Neural progenitor cell (in vitro differentiated cells): ENCODE data around the gene AFG1L. TPM values are rescaled to one million over a fixed set of nuclear protein-coding genes. Genes with fewer than 3 reads are reported as not detected.
"Not testable (repeated sequence)": the region's sequence is repeated elsewhere in the genome, so short reads cannot be mapped to it uniquely, and the experiment has no call there.

ENCODE experiments used
- DNase-seq: peaks from one replicate; pipeline ENCODE4 v3.0.0-alpha.2; 2016; ENCODE audit warnings: low spot score
- H2AFZ ChIP-seq: fragments of 200-600 bp; sonication (generic); replicated peaks from 2 replicates; pipeline ENCODE4 v1.6.1; 2016; ENCODE audit warnings: antibody characterized with exemption
- H3F3A ChIP-seq: fragments of 200-600 bp; sonication (generic); 2 replicates; pipeline ENCODE4 v1.6.1; 2016; ENCODE audit warnings: antibody characterized with exemption, low read depth
- H3K27ac ChIP-seq: fragments of 200-600 bp; sonication (generic); 2 replicates; pipeline ENCODE4 v1.5.1; 2016; ENCODE audit warnings: mild to moderate bottlenecking
- H3K27me3 ChIP-seq: fragments of 200-600 bp; sonication (generic); 2 replicates; pipeline ENCODE4 v1.6.1; 2016; ENCODE audit warnings: mild to moderate bottlenecking, moderate library complexity
- H3K36me3 ChIP-seq: fragments of 200-600 bp; sonication (generic); 2 replicates; pipeline ENCODE4 v1.5.1; 2016
- H3K4me1 ChIP-seq: fragments of 200-600 bp; sonication (generic); 2 replicates; pipeline ENCODE4 v1.6.1; 2016; ENCODE audit warnings: mixed run types
- H3K4me2 ChIP-seq: fragments of 200-600 bp; sonication (generic); 2 replicates; pipeline ENCODE4 v1.6.1; 2016
- H3K4me3 ChIP-seq: fragments of 200-600 bp; sonication (generic); 2 replicates; pipeline ENCODE4 v1.5.1; 2016
- H3K79me2 ChIP-seq: fragments of 200-600 bp; sonication (generic); 2 replicates; pipeline ENCODE4 v1.6.1; 2016; ENCODE audit warnings: low read depth
- H3K9ac ChIP-seq: fragments of 200-600 bp; sonication (generic); 2 replicates; pipeline ENCODE4 v1.6.1; 2016
- H3K9me3 ChIP-seq: fragments of 200-600 bp; sonication (generic); 2 replicates; pipeline ENCODE4 v1.5.1; 2016; ENCODE audit warnings: low read depth
- H4K20me1 ChIP-seq: fragments of 200-600 bp; sonication (generic); 2 replicates; pipeline ENCODE4 v1.6.1; 2016; ENCODE audit warnings: low read depth
- H3K27ac Mint-ChIP-seq: 3 replicates; pipeline ENCODE4 v1.8.0; 2021; ENCODE audit warnings: mixed read lengths
- H3K27me3 Mint-ChIP-seq: 2 replicates; pipeline ENCODE4 v1.8.0; 2022; ENCODE audit warnings: low read depth, mild to moderate bottlenecking, inconsistent platforms, moderate library complexity, mixed read lengths; ENCODE audit not compliant: insufficient read depth
- H3K36me3 Mint-ChIP-seq: 3 replicates; pipeline ENCODE4 v1.8.0; 2021; ENCODE audit warnings: mixed read lengths
- H3K4me1 Mint-ChIP-seq: 3 replicates; pipeline ENCODE4 v1.8.0; 2021; ENCODE audit warnings: mixed read lengths
- H3K4me3 Mint-ChIP-seq: 3 replicates; pipeline ENCODE4 v1.8.0; 2021; ENCODE audit warnings: mild to moderate bottlenecking, moderate library complexity, mixed read lengths
- H3K9me3 Mint-ChIP-seq: 3 replicates; pipeline ENCODE4 v1.8.0; 2020; ENCODE audit warnings: mixed read lengths
- CTCF ChIP-seq: fragments of 200-600 bp; sonication (generic); IDR thresholded peaks from 2 replicates; pipeline ENCODE4 v1.5.1; 2017; ENCODE audit warnings: antibody characterized with exemption, mild to moderate bottlenecking
- EZH2 ChIP-seq: fragments of 200-600 bp; sonication (generic); IDR thresholded peaks from 2 replicates; pipeline ENCODE4 v1.6.1; 2017; ENCODE audit warnings: antibody characterized with exemption, mild to moderate bottlenecking, moderate library complexity
- EZH2phosphoT487 ChIP-seq: fragments of 200-600 bp; sonication (generic); IDR thresholded peaks from 2 replicates; pipeline ENCODE4 v1.6.1; 2017; ENCODE audit warnings: antibody characterized with exemption
- total RNA-seq: library from RNA; depleted of rRNA; stranded (reverse); fragments of >200 nt; gene quantifications from 2 replicates; pipeline ENCODE4 v1.2.3, GENCODE V29; 2015; ENCODE audit warnings: low replicate concordance

The AFG1L gene
- total RNA-seq, 1 donor from 2014 or later: 8.3 TPM

GRCh38 chr6:108406943-108407342, 112.1 kb downstream of the AFG1L start:
- H3K27ac ChIP-seq: no peak overlapping the region
- no peaks in the 10 kb centered on the region for H3K36me3 ChIP-seq
- H3K4me2 ChIP-seq: no peak overlapping the region
- no peak overlapping the region for H2AFZ ChIP-seq
- H3K9me3 Mint-ChIP-seq: peaks cover 12% of the 10 kb centered on the region
- no peaks in the 10 kb centered on the region for H3K79me2 ChIP-seq
- no peaks in the 10 kb centered on the region for H3K27me3 ChIP-seq
- H4K20me1 ChIP-seq: no peaks in the 10 kb centered on the region
- H3K27ac Mint-ChIP-seq: no peak overlapping the region
- H3K4me1 ChIP-seq: no peaks in the 10 kb centered on the region
- TF ChIP-seq CTCF (no peak), EZH2phosphoT487 (no peak), EZH2 (no peak)
- H3F3A ChIP-seq: no peaks in the 10 kb centered on the region
- H3K36me3 Mint-ChIP-seq: peaks cover 4% of the 10 kb centered on the region
- no peaks in the 10 kb centered on the region for H3K9me3 ChIP-seq
- H3K9ac ChIP-seq: no peak overlapping the region
- no peak overlapping the region for H3K4me3 Mint-ChIP-seq
- no peak for DNase-seq
- H3K4me1 Mint-ChIP-seq: no peaks in the 10 kb centered on the region
- H3K27me3 Mint-ChIP-seq: no peaks in the 10 kb centered on the region
- H3K4me3 ChIP-seq: no peak overlapping the region

DNA sequence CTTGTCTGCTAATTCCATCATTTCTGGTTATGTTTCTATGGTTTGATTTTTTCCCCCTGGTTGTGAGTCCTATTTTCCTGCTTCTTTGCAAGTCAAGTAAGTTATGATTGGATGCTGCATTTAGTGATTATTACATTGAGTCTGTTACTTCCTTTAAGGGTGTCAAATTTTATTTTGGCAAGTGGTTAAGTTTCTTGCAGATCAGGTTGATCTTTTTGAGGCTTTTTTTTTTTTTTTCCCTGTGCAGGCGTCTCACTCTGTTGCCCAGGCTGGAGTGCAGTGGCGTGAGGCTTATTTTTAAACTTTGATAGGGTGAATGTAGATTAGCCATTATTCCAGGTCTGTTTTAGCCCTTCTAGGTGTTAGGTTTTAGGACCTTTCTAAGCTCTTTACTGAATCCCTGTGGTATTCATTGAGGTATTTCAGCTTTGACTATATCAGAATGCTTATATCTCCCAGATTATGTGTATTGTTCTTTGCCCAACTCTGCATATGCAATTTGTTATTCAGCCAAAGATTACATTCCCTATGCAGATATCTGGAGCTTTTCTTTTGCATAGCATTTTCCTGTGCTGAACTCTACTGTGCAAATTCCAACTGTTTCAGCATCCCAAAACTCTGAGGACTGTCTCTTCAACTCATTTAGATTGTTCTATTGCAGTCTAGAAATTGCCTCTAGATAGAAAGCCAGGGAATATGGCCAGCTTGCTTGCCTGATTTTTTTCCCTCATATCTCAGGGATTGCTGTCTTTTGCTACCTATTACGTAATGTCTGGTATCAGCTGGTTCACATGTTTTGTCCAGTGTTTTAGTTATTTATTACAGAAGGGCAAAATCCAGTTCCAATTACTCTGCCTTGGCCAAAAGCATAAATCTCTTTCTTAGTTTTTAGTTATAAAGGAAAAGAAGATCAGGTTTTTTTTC, 113.3 kb downstream of the AFG1L start:
- Mint-ChIP-seq H3K4me3 (no peak overlapping the region), H3K36me3 (peaks cover 6% of the 10 kb centered on the region), H3K27me3 (no peaks in the 10 kb centered on the region), H3K9me3 (peaks cover 19% of the 10 kb centered on the region), H3K4me1 (no peaks in the 10 kb centered on the region), H3K27ac (no peak overlapping the region)
- Histone ChIP-seq H3K4me1 (no peaks in the 10 kb centered on the region), H3K27me3 (no peaks in the 10 kb centered on the region), H3K4me3 (no peak overlapping the region), H2AFZ (no peak overlapping the region), H4K20me1 (no peaks in the 10 kb centered on the region), H3K27ac (no peak overlapping the region), H3K36me3 (no peaks in the 10 kb centered on the region), H3K4me2 (no peak overlapping the region), H3K79me2 (no peaks in the 10 kb centered on the region), H3K9me3 (no peaks in the 10 kb centered on the region), H3F3A (no peaks in the 10 kb centered on the region), H3K9ac (no peak overlapping the region)
- TF ChIP-seq EZH2phosphoT487: no peak
- TF ChIP-seq CTCF: no peak
- TF ChIP-seq EZH2: no peak
- DNase-seq: no peak

DNA sequence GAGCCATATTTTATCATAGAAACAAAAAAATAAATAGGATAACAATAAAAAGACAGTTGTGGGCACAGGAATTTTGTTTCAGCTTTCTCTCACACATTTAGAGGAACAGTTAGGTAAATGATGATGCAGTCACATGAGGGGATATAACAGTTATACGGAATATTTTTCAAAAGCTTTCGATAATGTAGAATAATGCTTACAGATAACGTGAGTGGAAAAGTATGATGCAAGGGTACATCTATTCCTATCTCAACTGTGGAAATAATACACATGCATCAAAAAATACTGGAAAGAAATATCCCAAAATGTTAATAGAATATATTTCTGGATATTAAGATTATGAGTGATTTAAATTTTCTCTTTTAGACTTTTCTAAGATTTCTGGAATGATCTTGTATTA, 114.0 kb downstream of the AFG1L start:
- Mint-ChIP-seq H3K9me3 (peaks cover 25% of the 10 kb centered on the region), H3K4me3 (no peak overlapping the region), H3K27me3 (peaks cover 2% of the 10 kb centered on the region), H3K36me3 (peaks cover 6% of the 10 kb centered on the region), H3K4me1 (no peaks in the 10 kb centered on the region), H3K27ac (no peak overlapping the region)
- H3K79me2 ChIP-seq: no peaks in the 10 kb centered on the region
- no peak for DNase-seq
- H4K20me1 ChIP-seq: no peaks in the 10 kb centered on the region
- no peaks in the 10 kb centered on the region for H3F3A ChIP-seq
- no peak overlapping the region for H3K4me2 ChIP-seq
- TF ChIP-seq EZH2phosphoT487 (no peak), CTCF (no peak), EZH2 (no peak)
- no peak overlapping the region for H2AFZ ChIP-seq
- H3K27me3 ChIP-seq: no peaks in the 10 kb centered on the region
- no peaks in the 10 kb centered on the region for H3K9me3 ChIP-seq
- no peak overlapping the region for H3K9ac ChIP-seq
- H3K36me3 ChIP-seq: no peaks in the 10 kb centered on the region
- H3K4me1 ChIP-seq: no peaks in the 10 kb centered on the region
- H3K4me3 ChIP-seq: no peak overlapping the region
- no peak overlapping the region for H3K27ac ChIP-seq

GRCh38 chr6:108416047-108416833, 121.4 kb downstream of the AFG1L start:
- not testable (repeated sequence) for H3K36me3 Mint-ChIP-seq, H3K4me3 ChIP-seq, H4K20me1 ChIP-seq, DNase-seq, H3K27ac ChIP-seq, H3K9ac ChIP-seq, H3K27ac Mint-ChIP-seq, H3K9me3 ChIP-seq, H3K4me3 Mint-ChIP-seq, H3K36me3 ChIP-seq, H3K79me2 ChIP-seq, H3K27me3 Mint-ChIP-seq, H2AFZ ChIP-seq, H3F3A ChIP-seq, H3K27me3 ChIP-seq, H3K4me2 ChIP-seq
- peaks cover 11% of the 10 kb centered on the region for H3K4me1 ChIP-seq
- Mint-ChIP-seq H3K9me3 (peaks cover 23% of the 10 kb centered on the region), H3K4me1 (peaks cover 11% of the 10 kb centered on the region)
